Measurements from ENCODE around the gene PLCZ1. TPM values are rescaled to one million over a fixed set of nuclear protein-coding genes. Genes with fewer than 3 reads are reported as not detected.

PLCZ1 gene
- total and polyA plus RNA-seq, 2 experiments from 2014 or later, result not detected

GRCh38 chr12:18750085-18750484 lies 12.3 kb upstream of the PLCZ1 start:
- Histone ChIP-seq H3K4me1 (ENCODE audit: insufficient read depth) (peaks cover 19% of the 10 kb centered on the region), H3K9me3 (ENCODE audit: low read depth) (no peaks in the 10 kb centered on the region), H3K4me3 (no peak overlapping the region), H3K9me2 (replicated peaks; ENCODE audit: insufficient read depth) (no peaks in the 10 kb centered on the region), H3K36me3 (replicated peaks; ENCODE audit: insufficient read depth, low read depth) (no peaks in the 10 kb centered on the region), H3K27ac (no peak overlapping the region), H4K20me1 (ENCODE audit: insufficient read depth, poor library complexity, severe bottlenecking) (no peaks in the 10 kb centered on the region), H3K79me2 (no peaks in the 10 kb centered on the region), H3K27me3 (no peaks in the 10 kb centered on the region), H2AFZ (no peak overlapping the region), H3K4me2 (no peak overlapping the region)
- DNase-seq (ENCODE audit: low spot score), result peak; percentile 9
- TF ChIP-seq EZH2 (IDR thresholded peaks at IDR 0.05; ENCODE audit: borderline replicate concordance), result no peak
- TF ChIP-seq EZH2phosphoT487 (IDR thresholded peaks at IDR 0.05; ENCODE audit: low read depth, severe bottlenecking, unreplicated experiment), result no peak
- TF ChIP-seq CTCF (IDR thresholded peaks at IDR 0.05; ENCODE audit: poor library complexity), result no peak
- WGBS (ENCODE audit: low lambda C conversion rate, missing lambda C conversion rate), result 67% methylated on average over 1 of the region's 1 CpG

GRCh38 chr12:18749386-18749957 lies 11.7 kb upstream of the PLCZ1 start:
- H3K27me3 ChIP-seq, result no peaks in the 10 kb centered on the region
- H3K79me2 ChIP-seq, result no peaks in the 10 kb centered on the region

GRCh38 chr12:18747895-18748294 lies 10.1 kb upstream of the PLCZ1 start:
- Histone ChIP-seq H3K4me1 (ENCODE audit: insufficient read depth) (peaks cover 11% of the 10 kb centered on the region), H2AFZ (no peak overlapping the region), H3K36me3 (replicated peaks; ENCODE audit: insufficient read depth, low read depth) (no peaks in the 10 kb centered on the region), H4K20me1 (ENCODE audit: insufficient read depth, poor library complexity, severe bottlenecking) (no peaks in the 10 kb centered on the region), H3K9me3 (ENCODE audit: low read depth) (no peaks in the 10 kb centered on the region), H3K27me3 (no peaks in the 10 kb centered on the region), H3K27ac (no peak overlapping the region), H3K79me2 (no peaks in the 10 kb centered on the region), H3K4me2 (peak overlapping the region; percentile 2), H3K4me3 (no peak overlapping the region), H3K9me2 (replicated peaks; ENCODE audit: insufficient read depth) (no peaks in the 10 kb centered on the region)
- 60% methylated on average over 1 of the region's 1 CpG for WGBS (ENCODE audit: low lambda C conversion rate, missing lambda C conversion rate)
- peak; percentile 8 for DNase-seq (ENCODE audit: low spot score)
- TF ChIP-seq EZH2phosphoT487 (IDR thresholded peaks at IDR 0.05; ENCODE audit: low read depth, severe bottlenecking, unreplicated experiment) (no peak), EZH2 (IDR thresholded peaks at IDR 0.05; ENCODE audit: borderline replicate concordance) (no peak), CTCF (IDR thresholded peaks at IDR 0.05; ENCODE audit: poor library complexity) (no peak)

More at GRCh38 chr12:18749386-18749957, 11.7 kb upstream of the PLCZ1 start:
- 74% methylated on average over 4 of the region's 4 CpGs for WGBS (ENCODE audit: low lambda C conversion rate, missing lambda C conversion rate)
- Histone ChIP-seq H3K27ac (no peak overlapping the region), H3K36me3 (replicated peaks; ENCODE audit: insufficient read depth, low read depth) (no peaks in the 10 kb centered on the region), H3K9me2 (replicated peaks; ENCODE audit: insufficient read depth) (no peaks in the 10 kb centered on the region), H3K4me1 (ENCODE audit: insufficient read depth) (peaks cover 19% of the 10 kb centered on the region), H2AFZ (no peak overlapping the region), H4K20me1 (ENCODE audit: insufficient read depth, poor library complexity, severe bottlenecking) (no peaks in the 10 kb centered on the region), H3K4me2 (no peak overlapping the region), H3K4me3 (no peak overlapping the region), H3K9me3 (ENCODE audit: low read depth) (no peaks in the 10 kb centered on the region)
- no peak for TF ChIP-seq EZH2phosphoT487 (IDR thresholded peaks at IDR 0.05; ENCODE audit: low read depth, severe bottlenecking, unreplicated experiment)
- TF ChIP-seq CTCF (IDR thresholded peaks at IDR 0.05; ENCODE audit: poor library complexity), result no peak
- no peak for TF ChIP-seq EZH2 (IDR thresholded peaks at IDR 0.05; ENCODE audit: borderline replicate concordance)
- no peak for DNase-seq (ENCODE audit: low spot score)

Measured in hepatocyte (in vitro differentiated cells).